Body of pancreas (tissue), 4 donors: ENCODE measurements around the gene DTX1.

Experiments
- CTCF ChIP-seq, 7 experiments: fragments of 450-650 bp in 4 of 7; fragments of 200-600 bp in 3 of 7; sonication (generic) in 3 of 7; IDR thresholded peaks; one replicate each; pipeline ENCODE4 v1.5.1; 2016 to 2019; ENCODE audit warnings: antibody characterized with exemption in 7 of 7
- POLR2A ChIP-seq, 3 donors: fragments of 450-650 bp; IDR thresholded peaks; one replicate each; pipeline ENCODE4 v1.6.1; 2016; ENCODE audit warnings: antibody characterized with exemption in 3 of 3, mild to moderate bottlenecking in 2 of 3

DNA sequence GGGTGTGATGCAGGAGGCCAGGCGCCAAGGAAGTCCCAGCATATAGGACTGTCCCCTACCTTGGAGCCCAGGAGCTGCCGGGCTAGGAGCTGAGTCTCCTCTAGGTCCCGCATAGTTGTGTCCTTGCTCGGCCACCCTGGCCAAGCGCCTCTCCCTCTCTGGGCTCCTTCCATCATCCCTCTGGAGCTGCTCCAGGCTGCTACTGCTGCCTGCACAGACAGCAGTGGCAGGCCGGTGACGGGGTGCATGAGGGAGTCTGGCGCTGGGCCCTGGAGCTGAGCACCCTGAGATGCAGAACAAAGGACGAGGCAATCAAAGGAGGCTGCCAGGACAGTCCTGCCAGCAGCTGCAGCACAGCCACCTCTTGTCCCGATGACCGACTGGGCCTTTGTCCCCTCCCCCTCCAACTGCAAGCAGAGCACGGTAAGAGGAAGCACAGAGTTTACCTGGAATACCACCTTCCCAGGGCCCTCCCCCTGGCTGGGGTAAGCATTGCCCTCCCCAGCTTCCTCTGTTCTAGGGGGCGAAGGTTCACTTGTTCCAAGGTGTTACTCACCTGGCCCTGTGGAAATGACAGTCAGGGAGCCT lies 10.4 kb downstream of the DTX1 start:
- TF ChIP-seq CTCF (IDR thresholded peaks at IDR 0.05) (no peak), POLR2A (IDR thresholded peaks at IDR 0.05) (no peak)
